Kidney tubule cell (primary cell): ENCODE results near the gene PFDN4.

Experiments
- DNase-seq: peaks from one replicate; pipeline ENCODE4 v3.0.0-alpha.2; 2018; ENCODE audit warnings: low spot score

PFDN4 gene

DNA sequence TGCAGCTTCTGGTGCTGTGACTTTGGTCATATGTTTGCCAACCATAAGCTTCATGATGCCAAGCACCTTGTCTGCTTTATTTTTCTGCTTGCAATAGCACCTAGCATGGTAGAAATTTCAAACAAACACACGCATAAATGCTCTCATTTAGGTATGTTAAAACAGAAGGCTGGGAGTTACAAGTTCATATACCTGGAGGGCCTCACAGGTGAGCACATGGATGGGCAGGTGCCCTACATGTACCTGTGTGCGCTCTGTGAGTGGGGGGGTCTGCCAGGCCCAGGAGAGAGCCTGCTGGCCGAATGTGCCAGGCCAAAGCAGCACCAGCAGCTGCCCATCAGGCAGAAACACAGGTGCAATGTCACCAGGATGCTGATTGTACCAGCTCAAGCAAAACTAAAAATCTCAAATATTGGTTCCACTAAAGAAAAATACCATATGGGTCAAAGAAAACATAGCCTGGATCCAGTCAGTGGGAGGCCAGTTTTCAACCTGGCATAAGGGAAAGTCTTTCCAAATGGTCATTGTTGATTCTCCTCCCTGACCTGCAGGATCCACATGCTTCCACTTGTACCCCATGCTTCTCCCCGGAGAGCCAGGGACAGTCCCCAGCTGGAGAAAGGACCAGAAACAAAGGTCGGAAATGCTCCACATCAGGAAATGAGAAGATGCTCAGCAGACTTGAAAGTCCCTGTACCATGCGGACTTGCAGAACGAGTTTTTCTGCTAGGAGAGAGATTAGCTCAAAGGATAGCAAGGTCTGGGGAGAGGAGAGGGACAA is 7.2 kb upstream of the PFDN4 start:
- DNase-seq = no peak

DNA sequence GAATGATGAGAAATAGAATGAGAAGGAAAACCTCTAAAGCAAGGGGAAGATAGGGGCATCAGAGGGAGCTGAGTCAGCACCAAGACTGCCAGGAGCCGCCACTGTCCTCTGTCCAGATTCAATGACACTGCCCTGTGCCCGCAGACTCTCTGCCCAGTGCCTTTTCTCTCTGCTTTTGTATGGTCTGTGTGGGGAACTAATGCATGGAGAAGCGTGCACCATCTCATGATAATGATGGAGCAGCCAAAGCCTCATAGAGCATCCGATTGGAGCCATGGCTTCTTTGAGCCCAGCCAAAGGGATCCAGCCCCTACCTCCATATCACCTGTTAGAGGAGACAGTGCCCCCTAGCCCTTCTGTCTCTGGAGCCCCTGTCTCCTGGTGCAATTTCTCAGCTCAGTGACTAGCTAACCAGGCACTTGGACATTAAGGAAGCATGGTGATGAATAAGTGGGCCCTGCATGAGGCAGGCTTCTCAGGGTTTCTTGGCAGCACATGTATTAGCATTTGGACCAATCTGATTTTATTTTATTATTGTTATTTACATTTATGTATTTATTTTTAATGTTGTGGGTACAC is 6.5 kb upstream of the PFDN4 start:
- no peak for DNase-seq

DNA sequence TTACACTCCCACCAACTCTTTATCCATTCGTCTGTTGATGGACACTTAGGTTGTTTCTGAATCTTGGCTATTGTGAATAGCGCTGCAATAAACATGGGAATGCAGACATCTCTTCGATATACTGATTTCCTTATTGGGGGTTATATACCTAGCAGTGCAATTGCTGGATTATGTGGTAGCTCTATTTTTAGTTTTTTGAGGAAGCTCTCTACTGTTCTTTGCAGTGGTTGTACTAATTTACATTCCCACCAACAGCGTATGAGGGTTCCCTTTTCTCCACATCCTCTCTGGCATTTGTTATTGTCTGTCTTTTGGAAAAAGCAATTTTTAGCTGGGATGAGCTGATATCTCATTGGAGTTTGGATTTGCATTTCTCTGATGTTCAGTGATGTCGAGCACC is 4.6 kb upstream of the PFDN4 start:
- no peak for DNase-seq

DNA sequence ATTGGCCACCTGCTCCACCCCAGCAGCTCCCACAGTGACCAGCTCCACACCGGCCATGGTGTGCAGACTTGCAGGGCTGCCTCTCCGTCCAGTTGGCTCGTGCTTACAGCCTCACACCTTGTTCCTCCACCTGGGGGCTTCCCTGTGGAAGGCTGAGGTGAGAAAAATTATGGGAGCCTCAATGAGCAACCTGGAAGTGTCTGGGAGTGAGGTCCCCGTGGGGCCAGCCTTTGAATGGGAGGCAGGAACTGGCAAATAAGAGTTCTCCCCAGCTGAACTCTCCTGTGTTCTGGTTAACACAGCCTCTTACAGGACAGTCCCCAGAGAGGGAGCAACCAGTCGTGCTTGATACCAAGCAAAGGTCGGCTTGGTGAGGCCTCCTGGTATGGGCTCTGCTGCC is 3.8 kb upstream of the PFDN4 start:
- DNase-seq = no peak

DNA sequence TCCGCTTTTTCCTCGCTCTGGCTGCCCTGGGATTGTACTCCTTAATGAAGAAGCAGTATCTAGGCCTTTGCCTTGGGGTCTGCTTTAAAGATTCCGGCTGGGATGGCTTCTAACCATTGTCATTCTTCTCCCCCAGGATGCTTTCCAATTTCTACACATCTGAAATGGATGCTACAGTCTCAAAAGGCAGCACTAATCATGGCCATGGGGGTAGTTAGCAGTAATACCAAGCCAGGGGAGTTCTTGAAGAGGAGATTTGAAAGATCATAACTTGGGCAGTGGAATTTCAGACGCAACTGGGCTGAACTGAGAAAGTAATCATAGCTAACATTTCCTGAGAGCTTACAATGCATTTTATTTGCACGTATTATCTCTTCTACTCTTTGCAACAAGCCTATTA is 3.4 kb upstream of the PFDN4 start:
- no peak for DNase-seq

DNA sequence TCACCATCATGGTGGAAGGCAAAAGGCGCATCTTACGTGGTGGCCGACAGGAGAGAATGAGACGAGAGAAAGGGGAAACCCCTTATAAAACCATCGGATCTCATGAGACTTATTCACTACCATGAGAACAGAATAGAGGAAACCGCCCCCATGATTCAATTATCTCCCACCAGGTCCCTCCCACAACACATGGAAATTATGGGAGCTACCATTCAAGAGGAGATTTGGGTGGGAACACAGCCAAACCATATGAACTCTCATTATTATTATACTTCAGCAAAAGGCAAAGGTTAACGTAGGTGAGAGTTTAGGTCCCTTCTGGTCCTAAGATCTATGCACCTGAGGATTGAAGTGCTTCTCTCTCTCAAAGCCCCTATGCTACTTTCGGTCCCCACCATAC is 2.4 kb upstream of the PFDN4 start:
- no peak for DNase-seq

DNA sequence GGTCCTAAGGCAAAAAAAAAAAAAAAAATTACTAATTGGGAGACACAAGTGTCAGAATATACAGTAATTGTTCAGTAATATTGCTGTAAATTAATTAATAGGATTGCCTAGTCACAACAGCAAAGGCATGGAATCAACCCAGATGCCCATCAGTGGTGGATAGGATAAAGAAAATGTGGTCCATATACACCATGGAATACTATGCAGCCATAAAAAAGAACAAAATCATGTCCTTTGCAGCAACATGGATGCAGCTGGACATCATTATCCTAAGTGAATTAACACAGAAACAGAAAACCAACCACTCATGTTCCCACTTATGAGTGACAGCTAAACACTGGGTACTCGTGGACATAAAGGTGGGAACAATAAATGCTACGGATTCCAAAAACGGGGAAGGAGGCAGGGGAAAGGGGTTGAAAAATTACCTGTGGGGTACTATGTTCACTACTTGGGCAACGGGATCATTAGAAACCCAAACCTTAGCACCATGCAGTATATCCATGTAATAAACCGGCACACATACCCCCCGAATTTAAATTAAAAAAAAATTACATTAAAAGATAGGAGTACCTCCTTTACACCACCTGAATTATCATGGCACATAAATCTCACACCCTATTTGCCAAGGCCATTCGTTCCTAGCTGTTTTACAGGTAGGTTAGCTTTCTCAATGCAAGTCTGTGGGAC is 689 bp upstream of the PFDN4 start:
- DNase-seq = no peak

DNA sequence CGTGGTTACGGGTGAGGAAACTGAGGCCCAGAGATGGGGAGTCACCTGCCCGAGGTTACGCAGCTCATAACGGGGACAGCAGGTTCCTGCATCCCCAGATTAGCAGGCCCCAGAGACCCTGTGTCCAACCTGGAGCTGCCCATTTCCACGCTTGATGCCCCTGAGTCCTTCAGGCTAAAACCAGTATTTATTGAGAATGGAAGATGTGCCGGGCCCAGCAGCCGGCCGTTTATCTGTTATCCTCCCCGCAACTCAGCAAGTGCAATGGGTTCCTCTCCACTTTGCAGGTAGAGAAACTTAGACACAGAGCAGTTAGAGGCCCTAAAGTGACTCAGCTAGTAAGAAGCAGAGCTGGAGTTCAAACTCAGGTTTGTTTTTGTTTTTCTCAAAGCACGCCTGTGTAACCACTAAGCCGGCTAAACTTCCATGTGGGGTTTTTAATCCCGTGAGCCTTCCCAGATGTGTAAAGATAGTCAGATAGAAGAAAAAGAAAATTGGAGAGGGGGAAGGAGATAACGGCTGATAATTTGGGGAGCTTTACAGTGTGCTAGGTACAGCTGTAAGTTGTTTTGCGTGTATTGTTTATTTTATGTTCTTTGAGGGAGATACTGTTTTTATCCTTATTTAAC is 775 bp downstream of the PFDN4 start:
- peak; percentile 54 for DNase-seq

DNA sequence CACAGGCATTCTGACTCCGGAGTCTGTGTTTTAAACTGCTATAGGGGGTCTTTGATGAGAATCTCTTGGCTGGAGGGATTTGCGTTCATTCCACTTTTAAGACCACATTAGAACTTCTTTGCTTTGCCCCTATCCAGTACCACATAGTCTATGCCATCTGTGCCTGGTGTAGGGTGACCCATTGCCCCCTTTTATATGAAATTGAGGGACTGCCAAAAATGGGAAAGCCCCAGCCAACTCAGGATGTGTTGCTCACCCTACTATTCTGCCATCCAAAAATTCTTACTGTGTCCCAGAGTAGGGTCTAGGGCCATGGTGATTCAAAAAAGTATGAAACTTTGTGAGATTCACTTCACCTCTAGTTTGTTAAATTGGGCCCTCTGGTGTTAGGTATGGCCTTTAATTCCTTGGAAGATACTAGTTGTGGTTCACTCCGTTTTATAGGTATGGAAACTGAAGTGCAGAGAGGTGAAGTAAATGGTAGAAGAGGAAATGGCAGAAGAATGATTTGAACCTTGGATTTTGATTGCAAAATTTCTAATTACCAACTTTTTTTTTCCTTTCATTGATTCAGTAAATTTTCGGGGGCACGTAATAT is 1.4 kb downstream of the PFDN4 start:
- DNase-seq = no peak

DNA sequence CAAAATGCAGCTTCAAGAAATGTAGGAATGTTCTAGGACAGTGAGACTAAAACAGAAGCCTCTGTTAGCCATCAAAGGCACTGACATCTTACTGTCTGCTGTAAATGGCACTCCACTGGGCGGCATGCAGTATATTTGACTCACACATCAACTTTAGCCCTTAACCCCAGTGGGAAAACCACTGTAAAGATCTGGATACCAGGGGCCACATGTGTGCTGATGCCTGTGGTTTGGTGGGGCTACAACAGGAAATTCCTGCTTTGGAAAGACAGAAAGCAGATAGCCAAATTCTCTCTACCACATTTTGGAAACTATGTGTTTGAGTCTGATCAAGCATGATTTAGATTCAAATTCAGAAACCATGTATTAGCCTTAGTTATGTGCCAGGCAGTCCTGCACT is 4.3 kb downstream of the PFDN4 start:
- no peak for DNase-seq

DNA sequence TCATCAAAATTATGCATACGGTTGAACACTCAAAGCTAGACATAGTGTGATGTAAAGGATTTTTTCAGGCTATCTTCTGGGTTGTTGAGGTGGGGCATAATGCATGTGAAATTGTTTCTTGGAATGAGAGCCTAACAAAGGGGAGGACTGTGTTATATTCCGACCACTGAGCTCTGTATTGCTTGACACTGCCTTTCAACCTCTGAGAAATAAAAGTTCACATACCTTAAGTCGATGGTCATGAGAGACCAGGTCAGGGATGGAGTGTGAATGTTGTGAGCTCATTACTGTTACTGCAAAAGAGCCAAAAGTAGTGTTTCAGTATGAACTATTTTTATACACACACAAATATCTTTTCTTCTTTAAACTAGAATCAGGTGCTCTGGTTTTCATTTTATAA is 5.0 kb downstream of the PFDN4 start:
- DNase-seq = no peak

DNA sequence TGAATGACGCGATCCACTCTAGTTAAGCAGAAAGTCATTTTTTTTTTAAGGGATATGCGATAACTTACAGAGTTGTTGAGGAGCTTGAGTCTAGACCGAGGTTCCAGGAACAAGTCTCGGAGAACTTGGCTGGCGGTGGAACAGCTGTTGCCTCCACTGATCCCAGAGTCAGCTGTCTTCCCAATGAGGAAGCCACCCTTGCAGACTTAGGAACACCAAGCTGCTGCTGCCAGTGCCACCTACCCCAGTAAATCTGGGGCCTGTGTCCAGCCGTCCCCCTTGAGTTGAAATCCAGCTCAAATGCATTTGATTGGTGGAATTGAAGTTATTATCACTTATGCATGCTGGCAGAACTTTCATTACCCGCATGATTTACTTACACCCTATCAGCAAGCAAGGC is 6.7 kb downstream of the PFDN4 start:
- DNase-seq = no peak

DNA sequence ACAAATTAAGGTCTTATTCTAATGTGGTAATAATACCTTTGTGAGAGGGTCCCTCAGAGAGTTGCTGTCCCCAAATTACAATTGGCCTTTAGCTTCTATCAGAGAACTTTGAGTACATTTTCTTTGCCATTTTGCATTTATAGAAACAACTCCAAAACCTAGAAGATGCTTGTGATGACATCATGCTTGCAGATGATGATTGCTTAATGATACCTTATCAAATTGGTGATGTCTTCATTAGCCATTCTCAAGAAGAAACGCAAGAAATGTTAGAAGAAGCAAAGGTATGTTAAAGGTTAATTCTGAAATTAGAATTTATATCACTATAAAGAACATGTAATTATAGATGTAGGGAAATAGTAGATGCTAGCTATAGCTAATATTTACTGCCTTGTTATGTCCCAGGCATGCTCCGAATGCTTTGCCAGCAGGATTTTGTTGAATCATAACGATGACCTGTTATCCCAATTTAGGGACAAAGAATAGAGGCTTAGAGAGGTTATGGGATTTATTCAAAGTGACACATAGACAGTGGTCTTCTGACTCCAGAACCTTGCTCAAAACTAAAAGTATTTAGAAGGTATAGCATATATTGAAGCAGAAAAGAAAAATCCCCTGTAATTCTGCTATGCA is 7.4 kb downstream of the PFDN4 start:
- no peak for DNase-seq

DNA sequence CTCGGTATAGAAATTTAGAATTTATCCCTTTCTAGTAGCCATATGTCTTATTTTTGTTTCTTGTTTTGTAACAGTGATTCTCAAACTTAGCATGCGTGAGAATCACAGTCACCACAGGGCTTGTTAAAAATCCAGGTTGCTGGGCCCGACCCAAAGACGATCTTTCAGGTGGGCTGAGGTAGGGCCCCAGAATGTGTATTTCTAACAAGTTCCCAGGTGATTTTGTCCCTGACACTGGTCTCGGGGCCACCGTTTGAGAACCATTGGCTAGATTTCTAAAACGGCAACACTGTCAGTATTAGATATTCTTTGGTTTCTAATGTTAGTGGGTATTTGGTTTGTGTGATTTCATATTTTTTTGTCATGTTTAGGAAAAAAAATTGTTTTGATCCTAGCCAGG is 9.9 kb downstream of the PFDN4 start:
- no peak for DNase-seq

DNA sequence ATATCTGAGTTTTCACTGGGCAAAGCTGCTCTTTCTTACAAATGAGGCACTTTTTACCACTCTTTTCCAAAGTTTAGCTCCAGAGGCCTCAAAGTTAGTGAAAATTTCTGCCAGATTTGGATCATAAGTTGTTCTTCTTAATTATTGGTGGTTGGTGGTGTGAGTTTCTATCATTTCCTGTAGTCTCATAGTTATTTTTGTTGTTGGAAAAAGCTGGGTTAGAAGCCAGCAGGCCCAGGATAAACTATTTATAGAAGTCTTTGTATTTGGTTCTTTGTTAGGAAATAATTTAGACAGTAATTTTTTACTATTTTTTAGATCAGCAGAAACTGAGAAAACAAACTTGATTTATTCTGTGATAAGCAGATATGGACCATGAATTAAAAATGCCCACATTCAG is 10.6 kb downstream of the PFDN4 start:
- no peak for DNase-seq

DNA sequence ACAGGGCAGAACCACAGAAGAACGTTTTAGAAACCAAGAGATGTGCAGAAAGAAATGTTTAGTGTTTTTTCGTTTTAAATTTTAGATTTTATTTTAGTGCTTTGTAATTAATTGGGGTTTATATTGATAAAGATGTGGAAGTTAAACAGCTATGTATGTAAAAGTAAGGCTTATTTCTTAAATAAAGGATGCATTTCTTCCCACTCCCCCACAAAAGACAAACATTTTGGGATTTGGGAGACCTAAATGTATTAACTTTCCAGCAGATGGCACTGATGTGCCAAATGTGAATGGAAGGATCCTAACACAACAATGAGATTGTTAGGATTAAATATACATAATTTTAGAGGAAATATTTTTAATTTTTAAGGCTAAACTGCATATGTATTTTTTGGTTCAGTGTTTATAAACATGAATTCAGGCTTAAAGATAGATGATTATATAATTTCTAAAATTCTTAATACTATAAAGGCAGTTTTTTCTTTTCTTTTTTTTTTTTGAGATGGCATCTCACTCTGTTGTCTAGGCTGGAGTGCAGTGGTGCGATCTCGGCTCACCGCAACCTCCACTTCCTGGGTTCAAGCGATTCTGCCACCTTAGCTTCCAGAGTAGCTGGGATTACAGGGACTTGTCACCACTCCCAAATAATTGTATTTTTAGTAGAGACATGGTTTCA is 12.0 kb downstream of the PFDN4 start:
- peak; percentile 52 for DNase-seq

DNA sequence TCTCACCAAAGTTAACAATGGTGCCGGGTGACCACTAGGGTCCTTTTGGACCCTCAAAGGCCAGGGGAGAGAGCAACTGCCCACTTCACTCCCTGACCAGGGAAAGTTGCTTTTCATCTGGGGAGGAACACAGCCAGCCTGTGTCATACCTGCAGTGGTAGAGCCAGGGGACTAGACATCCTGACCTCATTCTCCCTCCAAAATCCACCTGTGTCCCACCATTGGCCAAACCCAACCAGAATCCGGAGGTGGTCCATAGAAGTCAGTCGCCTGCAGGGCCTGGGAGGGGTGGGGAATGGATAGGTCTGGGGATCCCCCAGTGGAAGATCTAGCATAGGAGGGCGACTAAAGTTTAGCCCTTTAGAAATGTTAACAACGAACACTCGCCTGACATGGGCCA is 12.8 kb downstream of the PFDN4 start:
- DNase-seq = no peak

DNA sequence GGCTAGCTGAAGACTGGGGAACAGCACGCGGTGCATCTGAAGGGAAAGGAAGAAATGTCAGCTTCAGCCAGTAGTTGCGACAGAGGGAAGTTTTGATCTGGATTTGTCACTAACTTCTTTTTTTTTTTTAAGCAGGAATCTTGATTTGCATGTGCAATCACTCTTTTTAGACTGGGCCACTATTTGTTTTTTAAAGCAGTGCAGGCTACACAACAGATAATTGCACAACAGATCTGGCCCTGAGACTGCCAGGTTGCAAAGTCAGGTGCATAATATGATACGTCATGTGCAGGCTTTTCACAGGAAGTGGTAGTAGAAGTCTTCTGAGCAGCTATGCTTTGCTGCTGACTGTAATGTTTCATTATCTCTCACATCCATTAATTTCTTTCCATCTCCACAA is 13.5 kb downstream of the PFDN4 start:
- peak; percentile 22 for DNase-seq

DNA sequence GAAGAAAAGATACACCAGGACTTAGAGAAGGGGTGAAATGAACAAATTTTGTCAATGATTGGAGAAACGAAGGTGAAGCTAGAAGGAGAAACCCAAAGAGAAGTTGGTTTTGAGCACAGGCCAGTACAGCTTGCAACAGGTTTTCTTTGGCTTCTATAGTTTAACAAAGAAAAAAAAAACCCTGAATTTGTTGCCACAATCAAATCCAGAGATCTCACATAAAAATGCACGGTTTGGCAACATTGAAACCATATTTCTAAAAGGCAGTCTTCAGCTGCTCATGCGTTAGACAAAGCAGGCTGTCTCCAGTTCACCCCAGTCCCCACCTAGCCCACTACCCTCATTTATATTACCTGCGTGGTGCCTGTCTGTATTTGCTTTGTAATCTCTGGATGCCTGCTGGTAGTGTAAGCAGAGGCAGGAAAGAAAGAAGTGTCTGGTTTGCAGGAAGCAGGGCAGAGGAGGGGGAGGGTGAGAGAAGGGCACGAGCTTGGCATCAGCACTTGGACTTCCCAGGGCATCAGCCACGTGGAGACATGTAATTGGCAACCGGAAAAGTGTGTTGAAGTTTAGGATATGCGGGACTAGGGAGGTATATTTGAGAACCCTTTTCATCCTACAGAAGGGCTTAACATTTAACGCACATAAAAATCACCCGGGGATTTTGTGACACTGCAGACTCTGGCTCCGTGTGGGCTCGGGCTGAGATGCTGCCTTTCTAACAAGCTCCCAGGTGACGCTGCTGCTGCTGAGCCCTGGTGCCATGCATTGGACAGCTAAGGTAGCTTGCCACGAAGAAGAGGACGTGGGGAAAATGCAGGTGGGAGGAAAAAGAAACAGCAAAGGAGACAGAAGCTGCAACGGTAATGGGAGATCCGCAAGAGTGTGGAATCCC is 14.4 kb downstream of the PFDN4 start:
- no peak for DNase-seq

DNA sequence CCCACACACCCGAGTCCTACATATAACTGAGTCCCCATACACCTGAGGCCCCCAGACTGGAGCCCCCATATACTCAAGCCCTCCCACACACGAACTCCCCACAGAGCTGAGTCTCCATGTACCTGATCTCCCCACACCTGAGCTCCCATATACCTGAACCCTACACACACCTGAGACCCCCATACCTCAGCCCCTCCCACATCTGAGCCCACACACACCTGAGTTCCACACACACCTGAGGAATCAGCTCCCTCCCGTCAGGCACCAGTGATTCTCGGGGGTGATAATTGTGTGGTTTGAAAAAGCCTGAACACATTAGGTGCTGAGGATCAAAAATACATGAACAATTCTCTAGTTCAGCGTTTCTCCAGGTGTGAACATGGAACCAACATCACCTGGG is 15.4 kb downstream of the PFDN4 start:
- DNase-seq = no peak

DNA sequence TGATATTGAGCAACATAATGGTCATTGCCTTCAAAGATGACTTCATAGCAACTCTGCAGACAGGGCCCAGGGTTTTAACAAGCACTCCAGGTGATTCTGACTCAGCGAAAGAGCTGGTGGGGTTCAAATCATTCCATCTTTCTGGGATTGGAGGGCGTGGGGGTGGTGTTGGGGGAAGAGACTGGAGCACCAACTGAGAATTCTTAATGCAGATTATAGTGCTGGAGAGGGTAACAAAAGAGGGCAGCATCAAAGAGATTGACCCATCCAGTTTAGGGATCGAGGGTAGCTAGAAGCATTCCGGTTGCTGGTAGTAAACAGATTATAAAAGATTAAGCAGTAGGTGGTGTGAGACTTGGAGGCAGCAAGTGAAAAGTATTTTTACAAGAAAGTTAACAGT is 15.9 kb downstream of the PFDN4 start:
- DNase-seq = peak; percentile 32
